Stimulated activated CD4-positive, alpha-beta T cell treated with anti-CD3 and anti-CD28 coated beads, Interleukin-1b, Interleukin-23, amount 100 ng/mL, for 1 hour (primary cell): ENCODE measurements around the gene MED12L.
"Not testable (repeated sequence)": the region's sequence is repeated elsewhere in the genome, so short reads cannot be mapped to it uniquely, and the experiment has no call there.

Source experiments
- DNase-seq, 2 donors: peaks; one replicate each; pipeline ENCODE4 v3.0.0-alpha.2; 2020; ENCODE audit warnings: low read depth in 2 of 2

The MED12L gene

DNA sequence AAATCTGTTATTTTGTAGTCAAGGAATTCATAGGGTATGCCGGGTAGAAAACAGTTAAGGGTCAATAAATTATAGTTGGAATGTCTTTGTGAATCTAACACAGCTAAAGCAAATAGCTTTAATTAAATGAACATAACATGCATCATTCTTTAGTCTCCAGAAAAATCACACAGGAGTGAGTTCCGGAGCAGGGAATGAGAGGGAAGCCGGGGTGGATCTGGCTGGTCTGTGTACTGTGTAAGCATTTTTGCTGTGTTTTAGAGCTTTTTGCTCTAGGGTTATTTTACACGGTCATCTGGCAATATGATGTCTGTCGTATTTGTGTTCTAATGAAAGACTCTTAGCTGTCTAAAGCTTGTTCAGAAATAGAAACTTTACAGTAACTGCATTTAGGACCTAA, 57.5 kb downstream of the MED12L start:
- DNase-seq: no peak

DNA sequence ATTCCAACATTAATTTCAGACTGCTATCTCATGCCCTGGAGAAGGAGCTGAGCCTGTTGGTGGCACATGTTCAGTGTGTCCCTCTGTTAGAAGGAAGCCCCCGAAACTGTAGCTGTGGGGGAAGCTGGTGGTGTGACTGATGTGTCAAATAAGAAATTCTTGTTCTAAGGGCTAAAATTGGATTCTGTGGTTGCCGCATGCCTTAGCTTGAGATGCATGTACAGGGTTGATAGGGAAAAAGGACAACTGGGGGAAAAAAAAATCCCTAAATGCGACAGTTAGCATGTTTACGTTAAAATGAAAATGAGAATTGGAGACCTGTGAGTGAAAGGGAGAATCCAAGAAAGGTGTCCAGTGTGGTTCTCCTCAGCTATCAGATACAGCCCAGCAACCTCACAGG, 58.6 kb downstream of the MED12L start:
- DNase-seq: no peak

DNA sequence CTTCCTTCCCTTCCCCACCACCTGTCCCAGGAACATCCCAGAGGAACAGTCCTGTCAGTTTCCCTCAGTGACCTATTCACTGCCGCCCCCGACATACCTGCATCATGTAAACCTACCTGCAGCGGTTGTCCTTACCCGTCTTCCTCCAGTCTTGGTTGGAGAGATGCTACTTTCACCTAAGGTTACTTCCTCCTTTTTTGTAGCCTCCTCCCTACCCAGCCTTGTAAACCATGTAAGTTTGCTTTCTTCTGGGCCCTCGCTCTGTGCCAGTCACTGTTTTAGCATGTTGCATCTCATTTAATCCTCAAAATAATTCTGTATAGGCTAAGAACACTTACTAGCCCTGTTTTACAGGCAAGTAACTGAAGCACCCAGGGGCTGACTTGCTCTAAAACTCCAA, 59.3 kb downstream of the MED12L start:
- no peak for DNase-seq

DNA sequence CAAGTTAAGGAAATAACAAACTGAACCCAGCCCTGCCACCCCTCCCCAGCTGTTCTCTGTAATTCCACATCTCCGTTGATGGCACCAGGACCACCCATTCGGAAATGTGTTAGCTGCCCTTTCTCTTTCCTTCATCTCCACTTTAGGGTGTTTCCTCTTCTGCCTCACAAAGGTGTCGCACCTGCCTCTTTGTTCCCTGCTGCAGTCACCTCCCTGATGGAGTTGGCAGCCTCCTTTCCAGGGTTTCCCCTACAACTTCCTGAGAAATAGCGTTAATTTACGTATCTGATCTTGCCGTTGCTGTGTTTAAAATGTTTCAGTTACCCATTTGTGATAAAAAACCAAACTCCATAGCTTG, 60.2 kb downstream of the MED12L start:
- no peak for DNase-seq

DNA sequence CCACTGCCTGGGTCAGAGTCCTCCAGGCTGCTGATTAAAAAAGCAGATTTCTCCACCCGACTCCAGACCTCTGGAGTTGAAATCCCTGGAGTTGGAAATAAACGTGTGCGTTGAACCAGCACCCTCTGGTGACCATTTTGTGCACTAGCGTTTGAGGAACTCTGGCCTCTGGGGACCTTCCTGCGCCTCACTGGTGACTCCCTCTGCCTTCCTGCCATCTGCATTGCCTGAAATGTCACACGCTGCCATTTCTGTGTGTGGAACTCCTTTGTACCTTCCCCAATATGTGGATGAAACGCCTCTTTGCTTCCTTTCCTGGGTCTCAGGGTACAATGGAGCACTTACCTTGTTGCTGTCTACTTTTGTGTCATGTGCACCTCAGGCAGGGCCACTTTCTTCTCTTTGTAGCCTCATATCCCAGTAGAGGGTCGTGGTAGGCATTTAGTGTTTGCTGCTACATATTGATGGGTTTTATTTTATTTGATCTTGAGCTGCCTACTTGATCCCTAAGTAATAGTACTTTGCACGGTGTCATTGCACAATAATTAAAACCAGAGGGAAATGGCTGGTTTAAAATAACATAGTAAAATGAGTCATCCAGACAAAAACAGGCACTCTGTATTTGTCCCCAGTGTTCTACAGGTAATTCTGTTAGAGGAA, 60.7 kb downstream of the MED12L start:
- DNase-seq: peak in 1 of 2 donors; percentile 6

- DNase-seq: no peak
Measured at GRCh38 chr3:151146731-151147091, 61.2 kb downstream of the MED12L start.

DNA sequence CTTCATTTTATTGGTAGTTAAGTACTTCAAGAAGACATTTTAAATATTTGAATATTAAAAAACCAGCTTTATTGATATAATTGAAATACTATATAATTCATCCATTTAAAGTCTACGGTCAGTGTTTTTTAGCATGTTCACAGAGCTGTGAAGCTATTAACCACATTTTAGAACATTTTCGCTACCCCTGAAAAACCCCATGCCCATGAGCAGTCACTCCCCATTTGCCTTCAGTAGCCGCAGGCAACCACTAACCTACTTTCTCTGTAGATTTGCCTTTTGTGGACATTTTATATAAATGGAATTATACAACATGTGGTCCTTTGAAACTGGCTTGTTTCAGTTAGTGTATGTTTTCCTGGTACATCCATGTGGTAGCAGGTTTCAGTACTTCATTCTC, 61.8 kb downstream of the MED12L start:
- no peak for DNase-seq

DNA sequence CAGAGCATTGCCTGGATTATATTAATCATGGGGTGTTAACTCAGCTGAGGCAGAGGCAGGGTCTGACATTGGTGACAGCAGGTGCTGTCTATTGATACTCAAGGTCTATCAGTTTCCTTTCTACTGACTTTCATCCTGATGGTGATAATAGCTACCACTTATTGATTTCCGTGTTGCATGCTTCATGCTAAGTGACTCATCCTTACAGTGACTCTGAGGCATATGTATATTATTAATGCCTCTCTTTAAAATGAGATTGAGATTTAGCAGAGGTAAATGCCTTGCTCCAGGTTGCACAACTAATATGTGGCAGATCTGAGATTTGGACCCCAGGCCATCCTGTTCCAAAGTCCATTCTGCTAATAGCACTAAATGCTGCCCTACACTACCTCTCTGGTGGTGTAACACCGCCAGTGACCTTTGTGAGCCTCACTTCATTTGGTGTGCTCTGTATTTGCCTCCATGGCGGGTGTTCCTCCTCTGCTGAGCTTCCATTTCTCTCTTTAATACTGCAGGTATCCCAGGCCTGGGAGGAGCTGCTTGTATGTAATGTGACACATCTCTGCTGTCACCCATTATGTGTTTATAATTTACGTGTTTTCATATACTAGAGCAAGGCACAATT, 67.1 kb downstream of the MED12L start:
- DNase-seq: no peak

DNA sequence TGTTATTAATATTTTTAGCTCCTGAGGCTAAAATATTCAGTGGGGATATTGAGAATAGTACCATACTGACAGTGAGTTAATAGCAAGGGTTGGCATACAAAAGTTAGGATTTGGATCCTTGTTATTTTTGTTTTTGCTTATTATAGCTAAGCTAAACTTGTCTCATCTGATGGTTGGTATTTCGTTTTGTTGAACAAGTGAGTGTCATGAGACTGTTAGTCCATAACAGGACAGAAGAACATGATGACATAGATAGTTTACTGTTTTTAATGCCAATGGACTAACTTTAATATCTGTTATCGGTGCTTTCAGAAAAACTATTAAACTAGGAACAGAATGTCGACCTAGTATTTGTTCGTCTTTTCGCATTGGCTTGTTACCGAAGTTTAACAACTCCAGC, 69.1 kb downstream of the MED12L start:
- no peak for DNase-seq

DNA sequence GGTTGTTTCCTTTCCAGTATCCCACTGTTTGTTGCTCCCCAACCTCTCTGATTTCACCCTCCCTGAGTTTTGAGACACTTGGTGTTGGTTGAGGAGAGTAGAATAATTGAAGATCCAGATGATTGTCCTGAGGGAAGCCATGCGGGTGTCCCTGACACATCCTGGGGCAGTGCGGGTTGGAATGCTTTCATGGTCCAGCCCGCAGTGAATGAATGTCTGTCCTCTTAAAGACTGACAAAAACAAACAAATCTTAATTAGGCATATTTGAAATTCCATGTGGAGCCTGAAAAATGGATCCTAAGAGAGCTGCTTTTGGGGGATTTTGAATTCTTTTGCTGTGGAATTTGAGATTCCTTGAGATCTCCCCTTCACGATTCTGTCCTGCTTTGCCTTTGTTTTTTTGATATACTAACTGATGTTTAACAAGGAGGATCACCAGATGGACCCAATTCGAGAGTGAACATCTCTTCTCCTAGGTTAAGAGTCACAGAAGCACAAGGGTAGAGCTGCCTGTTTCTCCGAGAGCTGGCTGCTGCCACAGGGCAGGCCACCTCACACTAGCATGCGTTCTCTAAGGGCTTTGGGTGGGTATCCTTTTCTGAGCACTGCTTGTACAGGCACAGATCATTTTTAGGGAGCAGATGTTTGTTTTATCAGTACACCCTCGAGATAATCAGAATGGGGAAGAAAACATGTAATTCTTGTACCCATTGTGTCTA, 70.1 kb downstream of the MED12L start:
- DNase-seq: no peak

DNA sequence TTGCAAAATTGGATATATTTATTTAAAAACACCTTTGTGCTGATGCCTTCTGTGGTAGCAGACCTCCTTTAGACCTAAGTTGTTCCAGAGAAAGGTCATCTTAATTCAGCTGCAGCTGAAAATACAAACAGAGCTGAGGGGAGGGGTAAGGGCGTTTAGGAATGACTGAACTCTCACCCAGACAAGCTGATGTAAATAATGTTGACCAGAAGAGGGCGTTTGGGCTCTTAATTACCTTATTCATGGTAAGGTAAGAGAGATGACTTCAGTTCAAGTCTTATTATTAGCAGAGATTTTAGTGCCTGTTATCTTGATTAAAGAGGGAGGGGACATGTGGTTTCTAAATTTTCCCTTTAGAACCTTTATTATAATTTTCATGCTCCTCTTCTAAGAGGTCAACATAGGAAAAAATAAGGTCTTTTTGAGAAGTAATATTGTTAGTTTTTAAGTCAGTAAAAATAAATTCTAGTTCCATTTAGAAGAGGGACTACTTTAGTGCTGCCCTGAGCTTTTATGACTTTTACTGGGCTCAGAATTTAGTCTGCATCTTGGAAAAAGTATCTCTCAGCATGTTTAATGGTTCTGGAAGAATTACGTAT, 71.3 kb downstream of the MED12L start:
- no peak for DNase-seq

DNA sequence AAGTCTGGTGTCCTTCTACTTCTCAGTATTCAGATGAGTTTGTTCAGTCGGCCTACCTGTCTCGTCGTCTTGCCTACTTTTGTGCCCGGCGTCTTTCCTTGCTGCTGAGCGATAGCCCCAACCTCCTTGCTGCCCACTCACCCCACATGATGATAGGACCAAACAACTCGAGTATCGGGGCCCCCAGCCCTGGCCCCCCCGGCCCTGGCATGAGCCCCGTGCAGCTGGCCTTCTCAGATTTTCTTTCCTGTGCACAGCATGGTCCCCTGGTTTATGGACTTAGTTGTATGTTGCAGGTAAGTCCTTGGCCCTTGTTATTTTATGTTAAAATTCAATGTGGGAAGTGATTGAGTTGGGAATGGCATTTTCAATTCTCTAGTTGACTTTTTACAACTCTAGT, 74.3 kb downstream of the MED12L start:
- DNase-seq: no peak

DNA sequence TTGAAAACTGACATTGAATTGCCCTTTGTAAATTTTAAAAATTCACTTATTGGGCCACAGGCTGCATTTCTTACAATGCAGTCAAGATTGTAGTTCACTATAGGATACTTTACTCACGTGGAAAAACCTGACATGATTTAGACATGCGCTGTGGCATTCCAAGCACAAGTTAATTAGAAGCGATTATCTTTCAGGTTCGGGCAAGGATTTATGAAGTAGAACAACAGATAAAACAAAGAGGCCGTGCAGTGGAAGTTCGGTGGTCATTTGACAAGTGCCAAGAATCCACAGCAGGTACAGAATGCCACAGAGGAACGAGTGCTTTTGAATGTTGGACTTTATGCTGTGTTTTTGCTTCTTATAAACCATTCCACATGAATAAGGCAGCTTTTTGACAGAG, 79.8 kb downstream of the MED12L start:
- DNase-seq: no peak

DNA sequence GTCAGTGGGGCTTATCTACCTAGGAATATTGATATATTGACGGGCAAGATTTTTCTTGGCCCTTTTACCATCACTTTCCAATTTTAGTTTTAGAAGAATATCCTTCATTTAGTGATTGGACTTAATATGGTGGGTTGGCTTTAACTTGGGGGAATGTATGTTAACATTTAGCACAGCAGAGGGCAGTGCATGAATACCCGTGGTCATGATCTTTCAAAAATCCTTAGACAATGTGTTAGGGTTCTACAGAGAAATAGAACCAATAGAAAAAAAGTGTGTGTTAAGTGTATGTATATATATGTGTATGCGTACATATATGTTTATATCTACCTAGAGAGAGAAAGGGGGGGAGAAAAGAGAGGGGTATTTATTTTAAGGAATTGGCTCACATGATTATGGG, 80.7 kb downstream of the MED12L start:
- no peak for DNase-seq

- DNase-seq: peak; percentile 46 to 69
Measured at GRCh38 chr3:151168269-151169094, 83.0 kb downstream of the MED12L start.

GRCh38 chr3:151169262-151169947, 83.9 kb downstream of the MED12L start:
- no peak for DNase-seq

GRCh38 chr3:151169948-151170679, 84.7 kb downstream of the MED12L start:
- not testable (repeated sequence) for DNase-seq

- no peak for DNase-seq
Measured at GRCh38 chr3:151171145-151171757, 85.8 kb downstream of the MED12L start.

DNA sequence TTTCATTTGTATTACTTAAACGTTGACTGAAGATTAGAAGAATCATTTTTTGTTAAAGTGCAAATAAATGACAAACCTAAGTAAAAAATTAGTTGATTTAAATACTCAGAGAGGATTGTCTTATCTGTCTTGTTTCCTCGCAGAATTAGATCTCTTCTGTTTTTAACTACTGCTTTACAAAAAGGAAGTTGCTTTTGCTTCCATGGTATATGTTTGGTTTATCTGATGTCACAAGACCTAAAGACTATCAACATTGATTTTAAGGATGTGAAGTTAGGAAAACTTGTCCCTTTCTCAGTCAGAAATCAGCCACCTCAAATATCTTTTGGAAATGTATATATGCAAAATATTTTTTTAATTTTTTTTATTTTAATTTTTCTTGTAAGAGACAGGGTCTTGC, 88.9 kb downstream of the MED12L start:
- no peak for DNase-seq

DNA sequence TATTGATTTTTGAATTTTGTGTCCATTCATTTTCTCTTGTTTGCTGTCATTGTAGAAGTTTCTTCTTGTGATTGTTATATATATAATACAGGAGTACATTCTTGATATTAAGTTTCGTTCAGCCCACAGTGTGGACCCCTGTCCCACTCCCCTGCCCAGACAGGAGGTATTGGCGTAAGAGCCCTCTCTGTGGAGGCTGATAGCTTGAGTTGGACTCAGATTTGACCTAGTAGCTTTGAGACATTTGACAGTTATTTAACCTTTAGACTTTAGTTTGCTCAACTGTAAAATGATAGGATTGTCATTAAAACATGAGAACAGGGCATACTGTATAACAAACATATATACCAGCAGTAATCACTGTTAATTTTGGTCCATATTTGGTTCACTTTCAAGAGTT, 90.5 kb downstream of the MED12L start:
- DNase-seq: no peak
